Lower leg skin (tissue), 3 donors: Measurements from ENCODE around the gene UTS2.

Experiments
- POLR2A ChIP-seq, 2 donors: fragments of 450-650 bp; IDR thresholded peaks; one replicate each; pipeline ENCODE4 v1.6.1; 2016 to 2017; ENCODE audit warnings: antibody characterized with exemption in 2 of 2, mild to moderate bottlenecking in 1 of 2, moderate library complexity in 1 of 2
- TF ChIP-seq, protein P1 (sequence below), 3 donors: fragments of 450-650 bp; IDR thresholded peaks; one replicate each; pipeline ENCODE4 v1.5.1; 2016; ENCODE audit warnings: antibody characterized with exemption in 3 of 3, mild to moderate bottlenecking in 3 of 3, moderate library complexity in 2 of 3

DNA sequence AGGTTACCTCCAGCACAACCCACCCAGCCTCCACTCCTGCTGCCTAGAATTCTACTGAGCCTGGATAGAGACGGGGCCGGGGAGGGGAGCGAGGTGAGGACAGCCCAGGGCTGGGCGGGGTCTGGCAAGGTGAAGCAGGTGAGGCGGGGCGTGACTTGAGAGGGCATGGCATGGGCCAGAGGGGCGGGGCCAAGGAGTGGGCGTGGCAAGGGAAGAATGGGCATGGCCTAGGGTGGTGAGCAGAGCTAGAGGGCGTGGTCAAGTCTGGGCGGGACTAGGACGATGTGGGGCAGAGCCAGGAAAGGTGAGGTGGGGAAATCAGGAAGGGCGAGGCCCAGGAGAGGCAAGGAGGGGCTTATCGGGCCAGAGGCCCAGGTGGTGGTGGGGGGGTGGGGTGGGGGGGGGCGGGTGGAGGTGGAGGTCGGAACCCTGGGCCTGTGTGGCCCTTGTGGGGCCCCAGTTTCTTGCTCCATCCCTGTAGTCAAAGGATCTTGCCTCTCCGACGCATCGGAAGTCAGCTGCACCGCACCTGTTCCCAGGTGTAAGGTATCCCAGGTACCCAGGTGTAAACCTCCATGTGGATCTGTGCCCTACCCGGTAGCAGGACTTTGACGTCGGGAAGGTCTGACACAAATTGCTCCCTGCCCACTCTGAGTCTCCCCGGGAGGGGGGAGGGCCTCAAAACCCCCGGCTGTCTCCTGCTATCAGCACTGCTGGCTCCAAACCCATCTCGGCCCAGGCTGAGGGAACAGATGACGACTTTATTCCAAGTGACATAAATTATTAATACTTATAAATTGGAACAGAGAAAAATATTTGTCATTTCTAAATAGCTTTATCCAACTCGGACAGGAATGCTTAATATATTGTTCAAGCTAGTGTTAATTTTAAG, 32.9 kb upstream of the UTS2 start:
- TF ChIP-seq POLR2A (IDR thresholded peaks at IDR 0.05), result no peak
- TF ChIP-seq, protein P1, sequence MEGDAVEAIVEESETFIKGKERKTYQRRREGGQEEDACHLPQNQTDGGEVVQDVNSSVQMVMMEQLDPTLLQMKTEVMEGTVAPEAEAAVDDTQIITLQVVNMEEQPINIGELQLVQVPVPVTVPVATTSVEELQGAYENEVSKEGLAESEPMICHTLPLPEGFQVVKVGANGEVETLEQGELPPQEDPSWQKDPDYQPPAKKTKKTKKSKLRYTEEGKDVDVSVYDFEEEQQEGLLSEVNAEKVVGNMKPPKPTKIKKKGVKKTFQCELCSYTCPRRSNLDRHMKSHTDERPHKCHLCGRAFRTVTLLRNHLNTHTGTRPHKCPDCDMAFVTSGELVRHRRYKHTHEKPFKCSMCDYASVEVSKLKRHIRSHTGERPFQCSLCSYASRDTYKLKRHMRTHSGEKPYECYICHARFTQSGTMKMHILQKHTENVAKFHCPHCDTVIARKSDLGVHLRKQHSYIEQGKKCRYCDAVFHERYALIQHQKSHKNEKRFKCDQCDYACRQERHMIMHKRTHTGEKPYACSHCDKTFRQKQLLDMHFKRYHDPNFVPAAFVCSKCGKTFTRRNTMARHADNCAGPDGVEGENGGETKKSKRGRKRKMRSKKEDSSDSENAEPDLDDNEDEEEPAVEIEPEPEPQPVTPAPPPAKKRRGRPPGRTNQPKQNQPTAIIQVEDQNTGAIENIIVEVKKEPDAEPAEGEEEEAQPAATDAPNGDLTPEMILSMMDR (IDR thresholded peaks at IDR 0.05), result no peak
